ENCODE results near the gene ELOVL4.
A peak's percentile ranks its signal among the peaks of the same experiment; 100 is the strongest.

Gene ELOVL4

DNA sequence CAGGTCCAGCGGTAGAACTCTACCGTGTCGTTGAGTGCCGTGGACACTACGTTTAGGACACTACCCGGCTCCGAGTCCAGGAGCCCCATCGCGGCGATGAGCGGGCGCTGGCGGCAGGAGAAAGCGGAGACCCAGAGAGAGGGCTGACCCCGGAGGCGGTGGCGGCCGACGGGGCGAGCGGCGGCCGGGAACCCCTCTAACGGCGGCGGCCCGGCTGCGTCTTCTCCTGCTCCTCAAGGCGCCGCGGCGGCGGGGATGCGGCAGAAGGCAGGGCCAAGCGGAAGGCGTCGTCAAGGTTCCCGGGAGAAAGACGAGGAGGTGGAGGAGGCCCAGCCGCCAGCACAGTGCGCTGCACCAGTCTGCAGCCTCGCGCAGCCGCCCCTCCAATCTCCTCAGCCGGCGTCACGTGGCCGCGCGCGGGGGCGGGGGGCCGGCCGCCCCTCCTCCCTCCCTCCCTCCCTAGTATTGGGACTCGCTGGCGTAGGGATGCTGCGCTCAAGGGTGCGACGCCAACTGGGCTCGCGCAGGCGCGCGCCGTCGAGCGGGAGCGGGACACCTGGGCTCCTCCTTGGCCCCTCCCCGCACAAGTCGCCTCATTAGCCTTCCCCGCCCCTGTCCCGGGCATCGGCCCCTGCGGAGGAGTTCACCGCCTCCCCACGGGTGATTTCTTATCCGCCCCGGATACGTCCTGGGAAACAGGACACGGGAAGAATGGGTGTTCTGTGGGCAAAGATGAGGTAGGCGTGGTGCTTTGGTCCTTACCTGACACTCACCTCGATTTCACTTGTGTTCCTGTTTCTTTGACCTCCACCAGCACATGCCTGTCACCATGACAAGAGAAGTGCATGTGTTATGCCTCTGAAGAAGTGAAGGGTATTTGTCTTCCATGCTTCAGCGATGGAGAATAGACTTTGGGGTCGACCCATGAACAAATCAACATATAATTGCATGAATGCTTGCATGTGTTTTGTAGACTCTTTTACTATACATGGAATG lies at the start of gene ELOVL4:
ELOVL4 (minus strand) TSS at position 363 of the 996 bp plus-strand sequence; CDS start at position 89, 274 bp downstream.
- peak; percentile 82 for DNase-seq

DNA sequence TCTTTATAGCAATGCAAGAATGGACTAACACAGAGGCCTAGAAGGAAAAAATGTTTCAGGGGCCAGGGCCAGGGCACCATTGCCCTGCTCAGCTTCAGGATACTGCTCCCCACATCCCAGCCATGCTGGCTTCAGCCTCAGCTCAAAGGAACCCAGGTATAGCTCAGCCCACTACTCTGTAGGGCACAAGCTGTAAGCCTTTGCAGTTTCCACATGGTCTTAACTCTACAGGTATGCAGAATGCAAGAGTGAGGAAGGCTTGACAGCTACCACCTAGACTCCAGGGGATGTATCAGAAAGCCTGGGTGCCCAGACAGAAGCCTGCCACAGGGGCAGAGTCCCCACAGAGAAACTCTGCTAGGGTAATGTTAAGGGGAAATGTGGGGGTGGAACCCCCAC lies 46.6 kb upstream of the ELOVL4 start:
- DNase-seq, result no peak

DNA sequence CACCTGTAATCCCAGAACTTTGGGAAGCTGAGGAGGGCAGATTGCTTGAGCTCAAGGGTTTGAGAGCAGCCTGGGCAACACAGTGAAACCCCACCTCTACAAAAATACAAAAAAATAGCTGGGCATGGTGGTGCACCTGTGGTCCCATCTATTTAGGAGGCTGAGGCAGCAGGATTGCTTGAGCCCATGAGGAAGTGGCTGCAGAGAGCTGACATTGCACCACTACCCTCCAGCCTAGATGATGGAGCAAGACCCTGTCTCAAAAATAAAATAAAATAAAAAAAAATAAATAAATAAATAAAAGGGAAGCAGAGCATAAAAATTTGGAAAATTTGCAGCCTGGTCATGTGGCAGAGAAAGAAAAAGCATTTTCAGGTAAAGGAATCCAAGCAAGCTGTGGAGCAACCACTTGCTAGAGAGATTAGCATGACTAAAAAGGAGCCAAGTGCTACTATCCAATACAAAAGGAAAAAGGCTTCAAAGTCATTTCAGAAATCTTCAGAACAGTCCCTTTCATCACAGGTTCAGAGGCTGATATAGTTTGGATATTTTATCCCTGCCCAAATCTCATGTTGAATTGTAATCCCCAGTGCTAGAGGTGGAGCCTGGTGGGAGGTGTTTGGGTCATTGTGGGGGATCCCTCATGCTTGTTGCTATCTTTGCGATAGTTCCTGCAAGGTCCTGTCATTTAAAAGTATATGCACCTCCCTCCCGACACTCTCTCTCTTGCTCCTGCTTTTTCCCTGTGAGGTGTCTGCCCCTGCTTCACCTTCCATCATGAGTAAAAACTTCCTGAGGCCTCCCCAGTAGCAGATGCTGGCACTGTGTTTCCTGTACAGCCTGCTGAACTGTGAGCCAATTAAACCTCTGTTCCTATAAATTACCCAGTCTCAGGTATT lies 45.9 kb upstream of the ELOVL4 start:
- DNase-seq, result no peak

DNA sequence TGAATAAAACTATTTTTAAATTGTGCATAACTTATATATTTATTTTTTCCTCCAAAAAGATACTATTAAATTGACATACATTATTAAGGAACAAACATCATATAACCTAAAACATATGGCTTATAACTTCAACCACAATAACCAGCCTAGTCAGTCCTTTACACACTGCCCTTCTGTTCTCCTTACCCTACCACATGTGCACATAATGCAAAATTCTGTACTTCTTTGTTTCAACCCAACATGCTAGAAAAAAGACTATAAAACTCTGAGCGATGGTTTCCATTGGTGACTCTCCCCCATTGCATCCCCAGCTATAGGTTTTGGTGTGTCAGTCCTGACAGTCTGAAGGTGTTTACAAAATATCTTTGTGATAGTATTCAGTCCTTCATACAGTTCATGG lies 42.3 kb upstream of the ELOVL4 start:
- DNase-seq, result no peak

DNA sequence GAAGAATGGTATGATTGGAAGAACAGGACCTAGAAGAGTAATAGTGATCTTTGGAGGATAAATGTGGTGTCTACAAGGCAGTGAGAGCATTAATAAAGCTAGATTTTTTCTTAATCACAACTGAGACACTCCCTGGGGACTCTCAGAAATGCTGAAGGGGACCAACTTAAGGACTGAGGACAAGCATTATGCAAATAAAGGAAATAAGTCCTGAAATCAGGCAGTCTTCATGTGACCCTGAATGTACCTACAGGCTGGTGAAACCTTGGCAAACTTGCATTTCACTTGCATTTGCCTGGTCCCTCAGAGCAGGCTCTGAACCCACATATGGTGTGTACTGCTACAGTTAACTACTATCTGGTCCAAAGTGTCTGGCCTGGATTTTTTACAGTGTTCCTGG lies 37.8 kb upstream of the ELOVL4 start:
- no peak for DNase-seq

DNA sequence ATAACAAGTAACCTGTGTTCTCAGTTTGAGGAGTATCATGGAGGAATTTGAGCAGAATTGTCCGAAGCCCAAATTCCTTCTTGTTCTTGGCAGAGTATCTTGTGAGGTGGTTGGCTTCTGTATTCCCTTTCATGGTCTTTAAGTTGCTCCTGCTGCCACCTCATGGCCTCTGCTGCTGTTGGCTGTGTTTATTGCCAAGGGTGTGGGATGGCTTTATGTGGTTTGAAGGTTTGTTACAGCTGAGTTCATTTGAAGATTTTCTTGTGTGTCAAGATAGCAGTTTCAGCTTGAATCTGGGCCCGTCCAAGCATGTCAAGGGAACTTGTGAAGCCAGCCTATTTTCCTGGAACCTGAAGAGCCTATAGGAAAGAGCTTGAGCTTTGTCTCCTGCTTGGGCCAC lies 36.9 kb upstream of the ELOVL4 start:
- DNase-seq, result no peak

DNA sequence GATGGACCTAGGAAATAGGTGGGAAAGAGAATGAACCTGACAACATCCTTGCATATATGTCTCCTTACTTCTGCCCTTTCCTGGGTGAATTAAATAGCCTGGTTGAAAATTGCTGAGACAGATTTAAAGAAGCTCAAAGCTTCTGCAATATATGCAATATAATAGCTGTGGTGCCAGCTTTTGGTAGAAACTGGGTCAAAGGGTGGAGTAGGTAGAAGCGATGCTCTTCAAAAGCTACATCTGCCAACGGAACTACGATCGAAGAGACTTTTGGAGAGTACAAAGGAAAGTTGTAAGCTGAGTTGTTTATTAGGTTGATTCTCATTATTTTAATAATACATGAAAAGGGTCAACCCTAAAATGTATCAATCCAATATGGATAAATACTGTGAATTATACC lies 34.3 kb upstream of the ELOVL4 start:
- no peak for DNase-seq

DNA sequence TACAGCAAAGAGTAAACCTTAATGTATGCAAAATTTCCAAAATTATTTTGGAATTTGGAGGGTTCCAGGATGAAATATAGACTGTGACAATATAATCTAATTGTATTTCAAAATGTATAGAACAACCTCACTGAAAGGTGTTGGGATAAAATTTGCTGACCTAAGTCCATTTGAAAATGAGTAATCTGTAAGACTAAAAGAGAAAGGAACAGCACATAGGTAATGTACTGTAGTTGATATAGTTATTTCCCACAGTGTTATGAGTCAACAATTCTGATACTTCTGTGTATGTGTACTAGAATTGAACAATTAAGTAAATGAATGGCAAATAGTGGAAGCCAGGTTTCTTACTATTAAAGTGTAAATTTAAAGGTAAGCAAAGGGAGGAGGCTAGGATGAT lies 23.8 kb upstream of the ELOVL4 start:
- no peak for DNase-seq

DNA sequence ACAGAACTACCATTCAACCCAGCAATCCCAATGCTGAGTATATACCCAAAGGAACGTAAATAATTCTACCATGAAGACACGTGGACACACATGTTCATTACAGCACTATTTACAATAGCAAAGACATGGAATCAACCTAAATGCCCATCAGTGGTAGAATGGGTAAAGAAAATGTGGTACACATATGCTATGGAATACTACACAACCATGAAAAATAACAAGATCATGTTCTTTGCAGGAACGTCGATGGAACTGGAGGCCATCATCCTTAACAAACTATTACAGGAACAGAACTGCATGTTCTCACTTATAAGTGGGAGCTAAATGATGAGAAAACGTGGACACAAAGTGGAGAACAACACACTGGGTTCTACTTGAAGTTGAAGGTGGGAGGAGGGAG lies 22.4 kb upstream of the ELOVL4 start:
- no peak for DNase-seq

DNA sequence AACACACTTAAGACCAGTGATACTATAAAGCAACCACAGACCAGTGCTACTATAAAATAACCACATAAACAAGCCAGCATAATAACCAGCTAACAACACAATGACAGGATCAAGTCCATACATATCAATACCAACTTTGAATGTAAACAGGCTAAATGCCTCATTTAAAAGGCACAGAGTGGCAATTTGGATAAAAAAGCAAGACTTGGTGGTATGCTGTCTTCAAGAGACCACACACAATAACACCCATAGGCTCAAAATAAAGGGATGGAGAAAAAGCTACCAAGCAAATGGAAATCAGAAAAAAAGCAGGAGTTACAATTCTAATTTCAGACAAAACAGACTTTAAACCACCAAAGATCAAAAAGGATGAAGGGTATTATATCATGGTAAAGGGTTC lies 19.8 kb upstream of the ELOVL4 start:
- no peak for DNase-seq

DNA sequence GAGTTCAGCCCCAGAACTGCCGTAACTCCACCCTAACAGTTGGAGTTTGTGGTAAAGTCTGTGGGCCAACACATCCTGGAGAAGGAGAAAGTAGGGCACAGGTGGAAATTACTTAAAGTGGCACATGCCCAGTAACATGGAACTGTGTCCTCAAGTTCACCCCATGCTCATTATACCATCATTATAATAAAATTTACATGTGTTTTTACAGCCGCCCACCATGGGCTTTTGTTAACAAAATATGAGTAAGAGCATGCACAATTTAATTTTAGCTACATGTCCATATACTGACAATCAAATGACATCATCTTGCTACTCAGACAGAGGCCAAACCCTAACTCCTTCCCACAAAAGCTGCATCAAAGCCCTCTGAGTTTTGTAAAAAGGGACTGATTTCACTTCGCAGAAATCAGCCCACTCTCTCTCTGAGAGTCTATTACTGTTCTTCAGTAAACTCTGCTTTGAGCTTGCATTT lies 17.3 kb upstream of the ELOVL4 start:
- DNase-seq, result no peak

DNA sequence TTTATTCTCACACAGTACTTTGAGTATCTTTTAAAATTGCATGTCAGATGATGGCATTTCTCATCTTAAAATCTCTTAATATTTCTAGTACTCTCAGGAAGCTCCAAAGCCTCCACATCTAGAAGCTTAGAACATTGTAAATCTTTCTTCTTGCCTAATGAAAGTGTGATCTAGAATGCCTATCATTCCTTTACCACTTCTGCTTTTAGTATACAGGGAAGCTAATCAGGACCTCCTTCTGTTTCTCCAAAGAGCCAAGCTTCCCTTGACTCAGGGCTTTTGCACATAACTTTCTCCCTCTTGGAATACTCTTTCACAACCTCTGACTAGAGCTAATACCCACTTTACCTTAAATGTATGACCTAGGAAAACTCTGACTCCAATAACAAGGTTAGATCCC lies 7.5 kb upstream of the ELOVL4 start:
- no peak for DNase-seq

DNA sequence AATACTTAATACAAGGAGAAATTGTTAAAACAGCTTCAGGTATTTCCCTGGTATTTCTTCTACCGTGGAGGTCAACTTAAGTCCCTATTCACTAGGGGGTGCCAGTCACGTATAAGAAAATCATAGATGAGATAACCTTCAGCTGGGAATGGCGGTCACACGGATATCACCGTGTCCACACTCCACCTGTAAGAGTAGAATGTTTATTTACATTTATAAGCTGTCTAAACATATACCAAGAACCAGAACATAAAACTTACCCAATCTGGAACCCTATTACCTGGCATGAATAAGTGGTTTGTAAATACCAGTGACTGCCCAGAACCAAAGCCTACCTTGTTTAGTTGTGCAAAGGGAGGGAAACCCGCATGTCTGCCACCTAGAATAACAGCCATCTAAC lies 1.9 kb upstream of the ELOVL4 start:
- peak; percentile 69 for DNase-seq

DNA sequence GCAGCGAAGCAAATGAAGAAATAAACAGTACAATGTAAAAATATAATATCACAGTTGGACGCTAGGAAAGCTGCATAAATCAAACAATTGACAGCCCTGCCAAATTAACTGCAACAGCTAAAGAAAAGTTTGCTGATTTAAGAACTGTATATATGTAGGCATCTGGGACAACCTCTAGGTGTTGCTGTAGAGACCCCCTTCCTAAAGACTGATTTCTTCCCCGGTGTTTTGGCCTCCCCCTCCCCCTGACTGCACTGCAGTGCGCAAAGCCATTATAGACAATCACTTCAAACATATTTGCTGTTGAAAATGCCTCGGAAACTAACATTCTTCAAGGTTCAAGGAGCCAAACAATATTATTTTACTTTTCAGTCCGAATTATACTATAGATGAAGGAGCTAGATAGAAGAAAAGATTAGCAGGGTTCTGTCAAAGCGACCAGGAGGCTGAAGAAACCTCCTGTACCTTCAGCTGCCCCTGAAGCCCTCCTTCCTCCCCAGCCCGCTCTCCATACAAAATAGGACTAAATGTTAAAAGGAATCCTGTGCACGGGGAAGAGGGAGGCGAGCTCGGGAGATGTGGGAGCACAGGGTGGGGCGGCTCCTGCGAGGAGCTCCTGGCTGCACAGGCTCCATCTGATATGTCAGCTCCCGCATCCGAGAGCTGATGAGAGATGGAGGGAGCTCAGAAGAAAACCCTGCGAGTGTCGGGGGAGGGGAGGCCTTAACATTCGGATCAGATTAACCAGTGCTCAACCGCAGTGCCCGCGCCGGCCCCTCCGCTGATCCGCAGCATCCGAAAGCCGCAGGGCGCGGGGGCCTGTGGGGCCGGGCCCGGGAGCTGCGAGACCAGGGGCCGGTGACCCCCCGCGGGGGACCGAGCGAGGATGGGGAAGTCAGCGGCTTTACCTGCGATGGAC lies 822 bp downstream of the ELOVL4 start:
- DNase-seq, result peak; percentile 43

DNA sequence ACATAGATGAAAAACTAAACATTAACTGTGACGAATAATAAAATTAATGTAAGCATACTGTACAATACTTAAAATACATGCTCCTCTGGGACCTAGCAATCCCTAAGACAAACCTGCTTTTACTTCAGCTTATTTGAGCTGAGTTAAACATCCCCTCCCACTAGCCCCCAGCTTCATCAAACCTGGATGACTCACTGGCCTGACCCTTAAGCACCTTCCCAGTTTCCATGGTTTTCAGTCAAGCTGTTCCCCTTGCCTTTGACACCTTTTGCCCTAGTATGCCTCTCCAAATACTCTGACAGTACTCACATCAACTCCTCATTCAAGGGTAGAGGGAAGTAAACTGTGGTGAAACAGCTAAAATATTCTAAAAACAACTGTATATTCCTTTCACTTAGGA lies 4.2 kb downstream of the ELOVL4 start:
- DNase-seq, result no peak

DNA sequence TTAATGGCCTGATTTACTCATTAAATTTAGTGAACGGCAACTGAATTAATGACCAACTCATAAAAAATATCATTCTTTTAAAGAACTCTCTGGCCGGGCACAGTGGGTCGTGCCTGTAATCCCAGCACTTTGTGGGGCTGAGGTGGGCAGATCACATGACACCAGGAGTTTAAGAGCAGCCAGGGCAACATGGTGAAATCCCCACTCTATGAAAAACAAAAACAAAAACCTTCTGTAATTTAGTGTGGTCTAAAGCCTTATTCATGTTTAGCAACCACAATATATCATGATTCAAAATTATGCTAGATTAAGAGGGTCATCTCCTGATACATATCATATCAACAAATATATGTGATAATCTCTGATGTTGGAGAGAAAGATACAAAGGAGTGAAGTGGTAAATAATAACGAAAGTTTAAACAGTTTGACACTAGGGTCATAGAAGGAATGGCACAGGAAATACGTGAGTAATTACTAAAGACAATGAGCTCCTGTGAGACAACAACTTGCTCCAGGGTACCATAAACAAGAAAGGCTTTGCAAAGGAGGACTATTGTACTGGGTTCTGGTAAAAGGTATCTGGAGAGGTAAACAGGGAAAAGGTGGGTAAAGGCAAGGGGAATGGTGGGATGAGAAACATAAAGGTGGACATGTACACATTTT lies 5.7 kb downstream of the ELOVL4 start:
- DNase-seq, result no peak

DNA sequence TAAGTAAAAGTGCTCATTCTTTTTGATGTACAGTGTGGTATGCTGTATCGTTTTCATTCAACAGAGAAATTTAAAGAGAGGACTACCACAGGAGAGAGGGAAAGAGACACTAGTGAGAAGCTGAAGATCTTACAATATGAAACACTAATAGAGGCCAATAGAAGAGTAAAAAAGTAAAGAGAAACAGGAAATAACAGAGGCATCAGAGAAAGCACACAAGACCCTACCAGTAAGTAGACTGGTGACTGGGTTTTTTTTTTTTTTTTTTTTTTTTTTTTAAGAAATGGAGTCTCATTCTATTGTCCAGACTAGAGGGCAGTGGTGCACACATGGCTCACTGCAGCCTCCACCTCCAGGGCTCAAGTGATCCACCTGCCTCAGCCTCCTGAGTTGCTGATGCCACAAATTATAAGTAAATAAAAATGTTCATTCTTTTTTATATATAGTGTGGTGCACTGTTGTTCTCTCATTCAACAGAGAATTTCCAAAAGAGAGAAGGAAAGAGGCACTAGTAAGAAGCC lies 18.8 kb downstream of the ELOVL4 start:
- no peak for DNase-seq

DNA sequence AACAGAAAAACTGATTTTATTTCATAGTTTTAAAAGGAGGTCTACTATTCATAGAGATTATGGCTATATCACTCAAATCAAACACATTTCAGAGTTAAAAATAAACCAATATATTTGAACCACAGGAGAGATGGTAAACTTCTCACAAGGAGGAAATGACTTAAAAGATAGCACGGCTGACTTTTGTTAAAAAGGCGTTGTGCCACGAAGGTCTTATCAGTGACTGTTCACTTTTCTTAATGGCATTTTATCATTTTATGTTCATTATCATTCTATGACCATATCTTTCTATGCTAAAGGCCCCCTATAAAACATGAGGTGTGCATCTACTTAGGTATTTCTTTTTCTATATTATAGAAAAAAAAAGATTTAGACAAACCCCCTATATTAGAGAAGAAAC lies 19.6 kb downstream of the ELOVL4 start:
- DNase-seq, result no peak

DNA sequence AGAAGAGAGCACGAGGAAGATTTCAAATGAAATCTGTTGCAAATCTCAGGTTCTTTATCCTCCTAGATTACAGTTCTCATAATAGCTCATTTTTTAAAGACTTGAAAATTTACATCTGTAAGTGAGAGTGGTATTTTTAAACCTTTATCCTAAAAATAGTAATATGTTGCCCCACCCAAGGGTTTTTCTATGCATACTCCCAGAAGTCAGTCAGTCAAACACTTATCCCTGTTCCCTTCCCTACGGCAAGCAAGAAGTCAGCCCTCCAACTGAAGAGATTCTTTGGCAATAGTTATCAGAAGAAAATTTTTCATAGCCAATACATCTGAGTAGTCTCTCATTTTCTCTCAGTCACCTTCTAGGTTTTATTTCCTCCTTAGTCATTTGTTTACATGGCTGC lies 24.1 kb downstream of the ELOVL4 start:
- DNase-seq, result no peak

DNA sequence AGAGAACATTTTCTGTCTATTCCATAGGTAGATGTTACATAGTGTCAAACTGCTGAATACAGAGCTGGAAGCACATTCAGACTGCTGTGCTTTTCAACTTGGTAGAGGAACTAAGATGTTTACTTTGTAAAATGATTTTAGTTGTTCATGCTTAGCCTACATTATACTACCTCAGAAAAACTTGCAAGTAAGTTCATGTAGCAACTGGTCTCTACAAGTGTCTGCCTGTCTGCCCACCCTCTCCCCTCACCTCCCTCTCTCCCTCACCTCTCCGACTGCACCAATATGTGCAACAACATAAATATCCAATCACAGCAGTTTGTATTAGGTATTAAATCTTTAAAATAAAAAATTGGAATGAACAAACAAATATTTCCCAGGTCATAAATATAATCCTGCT lies 25.3 kb downstream of the ELOVL4 start:
- DNase-seq, result no peak

DNA sequence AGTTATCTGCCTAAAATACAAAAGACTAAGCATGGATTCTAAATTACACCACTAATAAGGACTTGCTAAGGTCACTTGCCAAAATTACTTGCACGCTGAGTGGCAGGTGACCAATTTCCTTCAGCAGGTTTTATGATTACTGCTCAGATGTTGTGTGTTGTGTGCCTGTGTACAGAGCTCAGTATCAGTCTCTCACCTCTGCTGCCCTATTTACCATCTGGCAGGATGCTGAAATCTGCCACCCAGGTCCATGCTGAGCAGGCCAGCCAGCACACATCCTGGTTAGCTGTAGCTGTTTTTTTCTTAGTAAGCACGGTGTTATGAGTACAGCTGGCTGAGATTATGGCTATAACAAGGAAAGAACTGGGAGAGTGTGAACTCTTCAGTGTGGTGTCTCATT lies 34.0 kb downstream of the ELOVL4 start:
- no peak for DNase-seq

DNA sequence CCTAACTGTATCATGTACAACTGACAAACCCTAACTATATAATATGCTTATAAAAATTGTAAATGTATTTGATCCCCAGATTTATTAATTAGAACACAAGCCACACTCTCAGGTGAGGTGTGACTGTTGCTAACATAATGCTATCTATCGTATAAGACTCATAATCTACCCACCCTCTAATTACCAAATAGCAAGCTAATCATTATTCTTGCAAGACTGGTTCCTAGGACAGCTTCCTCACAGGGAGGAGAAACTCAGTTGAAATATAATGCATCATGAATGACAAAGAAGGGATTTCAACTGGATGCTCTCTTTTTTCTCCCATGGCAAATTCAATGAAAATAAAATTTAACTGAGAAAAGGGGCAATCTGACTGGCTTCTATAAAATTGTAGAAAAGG lies 35.4 kb downstream of the ELOVL4 start:
- DNase-seq, result no peak

Measured in EL (cell line).